Activated CD4-positive, alpha-beta T cell treated with anti-CD3 and anti-CD28 coated beads, Interleukin-2, amount 50 U/mL, for 4 hours (primary cell): ENCODE data around the gene PDLIM5.
"Not testable (repeated sequence)": the region's sequence is repeated elsewhere in the genome, so short reads cannot be mapped to it uniquely, and the experiment has no call there.

Source experiments
- DNase-seq, 2 experiments: peaks; one replicate each; pipeline ENCODE4 v3.0.0-alpha.2; 2020

Gene PDLIM5

DNA sequence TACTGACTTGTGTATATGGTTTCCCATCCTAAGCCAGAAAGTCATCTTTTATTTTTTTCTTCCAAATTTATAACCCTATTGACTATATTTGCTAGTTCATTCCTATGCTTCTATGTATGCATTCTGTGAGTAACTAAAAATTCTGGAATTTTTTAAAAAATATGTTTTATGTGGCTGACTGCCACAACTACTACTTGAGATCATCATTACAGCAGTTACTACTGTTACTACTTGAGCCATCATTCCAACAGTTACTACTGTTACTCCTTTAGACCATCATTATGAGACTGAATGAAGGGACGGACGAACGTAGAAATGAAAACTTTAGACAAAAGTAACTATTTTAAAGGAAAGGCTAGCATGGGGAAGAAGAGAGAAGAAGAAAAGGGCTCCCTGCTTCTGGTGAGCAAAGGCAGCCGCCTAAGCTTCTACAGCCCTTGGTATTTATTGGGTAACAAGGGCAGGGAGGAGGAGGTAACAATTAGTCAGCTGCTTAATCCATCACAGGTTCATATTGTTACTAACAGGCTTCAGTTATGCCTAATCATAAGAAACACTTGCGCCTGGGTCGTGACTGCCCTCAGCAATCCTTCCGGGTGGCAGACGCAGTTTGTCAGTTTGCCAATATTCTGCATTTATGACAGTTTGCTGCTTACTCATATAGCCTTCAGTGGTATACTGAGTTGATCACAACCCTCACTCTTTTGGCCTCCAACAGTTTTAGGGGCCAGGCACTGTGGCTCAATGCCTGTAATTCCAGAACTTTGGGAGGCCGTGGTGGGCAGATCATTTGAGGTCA, 80.4 kb downstream of the PDLIM5 start:
- no peak for DNase-seq

GRCh38 chr4:94533405-94534223, 81.9 kb downstream of the PDLIM5 start:
- no peak for DNase-seq

DNA sequence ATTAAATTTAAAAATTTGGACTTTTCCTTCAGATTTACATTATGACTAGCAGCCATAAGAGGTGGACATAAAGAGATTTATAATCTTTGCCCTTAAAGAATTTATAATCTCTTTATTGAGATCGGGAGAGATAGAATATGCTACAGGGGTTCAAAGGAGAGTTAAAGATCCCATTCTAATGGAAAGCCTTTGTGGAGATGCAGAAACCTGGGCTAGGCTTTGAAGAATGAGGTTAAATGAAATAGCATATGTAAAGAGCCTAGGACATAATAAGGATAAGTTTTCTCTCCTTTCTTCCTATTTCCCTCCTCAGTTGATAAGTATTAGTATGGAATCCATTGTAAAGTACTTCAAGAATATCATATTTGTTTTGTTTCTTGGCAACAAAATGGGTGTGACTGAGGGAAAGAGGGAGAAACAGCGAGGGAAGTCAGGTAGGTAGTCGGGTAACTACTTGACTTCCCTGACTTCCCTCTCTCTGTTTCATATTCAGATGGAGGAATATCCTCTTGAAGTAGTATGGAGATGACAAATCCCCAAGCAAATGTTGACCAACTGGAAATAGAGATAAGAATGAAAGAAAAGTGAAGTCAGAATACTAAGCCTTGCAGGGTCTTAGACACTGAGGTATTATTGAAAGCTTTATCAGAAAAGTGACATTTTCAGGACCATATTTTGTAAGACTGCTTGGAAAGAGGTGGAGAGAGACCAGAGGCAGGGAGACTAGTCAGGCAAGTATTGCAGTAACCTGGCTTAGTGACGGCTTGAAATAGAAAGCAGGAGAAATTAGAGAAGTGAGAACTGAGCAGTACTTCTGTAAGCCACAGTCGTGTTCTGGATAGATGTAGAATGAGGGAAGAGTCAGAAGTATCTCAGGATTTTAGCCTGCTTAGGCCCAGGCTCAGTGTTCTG, 82.9 kb downstream of the PDLIM5 start:
- DNase-seq = no peak

DNA sequence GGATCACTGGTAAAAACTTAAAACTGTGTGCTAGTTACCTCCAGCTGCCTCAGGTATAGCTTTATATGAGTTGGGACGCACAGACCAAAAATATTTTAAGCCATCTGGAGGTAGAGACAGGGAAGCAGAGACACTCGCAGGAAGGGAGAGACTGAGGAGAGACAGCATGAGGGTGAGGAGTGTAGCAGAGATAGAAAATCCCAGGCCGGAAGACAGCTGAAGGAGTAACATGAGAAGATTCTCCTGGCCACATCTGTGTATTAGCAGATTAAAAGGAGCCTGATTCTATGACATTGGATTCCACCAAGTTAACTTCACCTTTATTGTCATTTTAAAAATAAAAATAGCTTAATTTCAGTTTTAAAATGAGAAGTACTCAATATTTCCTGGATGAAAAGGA, 84.3 kb downstream of the PDLIM5 start:
- no peak for DNase-seq

- no peak for DNase-seq
These were observed 85.1 kb downstream of the PDLIM5 start for GRCh38 chr4:94536649-94537469.

GRCh38 chr4:94537921-94538628, 86.3 kb downstream of the PDLIM5 start:
- no peak for DNase-seq

- no peak for DNase-seq
These were observed 88.7 kb downstream of the PDLIM5 start for GRCh38 chr4:94540476-94540875.

- no peak for DNase-seq
These were observed 93.1 kb downstream of the PDLIM5 start for GRCh38 chr4:94544811-94545210.

GRCh38 chr4:94545296-94545695, 93.6 kb downstream of the PDLIM5 start:
- no peak for DNase-seq

DNA sequence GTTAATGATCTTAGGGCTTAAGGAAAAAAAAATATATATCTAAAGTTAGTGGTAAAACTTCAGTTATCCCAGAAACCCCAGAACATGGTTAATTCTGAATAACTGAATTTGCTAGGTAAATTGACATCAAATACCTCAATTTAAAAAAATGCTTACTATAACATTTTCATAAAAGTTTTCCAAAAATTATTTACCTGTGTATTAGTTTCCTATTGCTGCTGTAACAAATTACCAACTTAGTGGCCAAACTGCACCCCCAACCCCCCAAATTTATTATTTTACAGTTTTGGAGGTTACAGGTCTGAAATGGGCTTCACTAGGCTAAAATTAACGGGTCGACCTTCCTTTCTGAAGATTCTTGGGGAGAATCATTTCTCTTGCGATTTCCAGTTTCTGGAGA, 95.2 kb downstream of the PDLIM5 start:
- DNase-seq = no peak

DNA sequence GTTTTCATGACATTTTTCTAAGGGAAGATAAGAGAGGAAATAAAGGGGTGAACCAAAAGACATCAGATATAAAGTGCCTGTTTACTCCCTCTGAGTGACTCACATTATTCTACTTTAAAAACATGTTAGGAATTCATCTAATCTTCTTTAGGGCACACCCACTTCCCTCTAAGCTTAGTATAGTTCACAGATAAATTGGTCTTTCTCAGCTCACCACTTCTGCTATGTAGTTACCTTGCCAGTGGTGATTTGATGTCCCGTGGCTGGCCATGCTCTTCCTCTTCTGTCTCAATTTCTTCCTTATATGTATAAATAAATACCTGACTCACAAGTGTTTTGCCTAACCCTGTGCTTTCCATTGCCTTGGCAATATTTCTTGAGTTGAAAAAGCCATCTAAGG, 96.8 kb downstream of the PDLIM5 start:
- no peak for DNase-seq

DNA sequence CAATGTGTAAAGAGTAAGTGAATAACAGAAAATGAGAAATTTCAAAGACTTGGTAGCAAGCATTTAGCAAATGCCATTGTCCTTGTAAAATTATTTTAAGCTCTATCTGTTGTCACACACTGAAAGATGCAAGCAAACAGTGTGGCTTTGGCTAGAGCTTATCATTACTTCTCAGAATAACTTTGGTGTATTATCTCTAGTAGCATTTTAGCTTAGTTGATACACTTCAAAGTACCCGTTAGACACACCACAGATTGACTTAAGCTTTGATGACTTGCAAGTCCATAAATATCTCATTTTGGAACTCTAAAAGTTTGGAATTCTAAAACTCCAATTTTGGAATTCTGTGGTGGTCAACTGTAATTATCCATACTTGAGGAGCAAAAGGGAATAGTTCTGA, 98.6 kb downstream of the PDLIM5 start:
- DNase-seq = no peak

- DNase-seq = no peak
These were observed 99.1 kb downstream of the PDLIM5 start for GRCh38 chr4:94550851-94551250.

- no peak for DNase-seq
These were observed 100.2 kb downstream of the PDLIM5 start for GRCh38 chr4:94551643-94552564.

GRCh38 chr4:94556047-94556446, 104.3 kb downstream of the PDLIM5 start:
- not testable (repeated sequence) for DNase-seq

DNA sequence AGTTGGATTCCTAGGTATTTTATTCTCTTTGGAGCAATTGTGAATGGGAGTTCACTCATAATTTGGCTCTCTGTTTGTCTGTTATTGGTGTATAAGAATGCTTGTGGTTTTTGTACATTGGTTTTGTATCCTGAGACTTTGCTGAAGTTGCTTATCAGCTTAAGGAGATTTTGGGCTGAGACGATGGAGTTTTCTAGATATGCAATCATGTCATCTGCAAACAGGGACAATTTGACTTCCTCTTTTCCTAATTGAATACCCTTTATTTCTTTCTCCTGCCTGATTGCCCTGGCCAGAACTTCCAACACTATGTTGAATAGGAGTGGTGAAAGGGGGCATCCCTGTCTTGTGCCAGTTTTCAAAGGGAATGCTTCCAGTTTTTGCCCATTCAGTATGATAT, 105.9 kb downstream of the PDLIM5 start:
- not testable (repeated sequence) for DNase-seq

- no peak for DNase-seq
These were observed 106.7 kb downstream of the PDLIM5 start for GRCh38 chr4:94558392-94558904.

DNA sequence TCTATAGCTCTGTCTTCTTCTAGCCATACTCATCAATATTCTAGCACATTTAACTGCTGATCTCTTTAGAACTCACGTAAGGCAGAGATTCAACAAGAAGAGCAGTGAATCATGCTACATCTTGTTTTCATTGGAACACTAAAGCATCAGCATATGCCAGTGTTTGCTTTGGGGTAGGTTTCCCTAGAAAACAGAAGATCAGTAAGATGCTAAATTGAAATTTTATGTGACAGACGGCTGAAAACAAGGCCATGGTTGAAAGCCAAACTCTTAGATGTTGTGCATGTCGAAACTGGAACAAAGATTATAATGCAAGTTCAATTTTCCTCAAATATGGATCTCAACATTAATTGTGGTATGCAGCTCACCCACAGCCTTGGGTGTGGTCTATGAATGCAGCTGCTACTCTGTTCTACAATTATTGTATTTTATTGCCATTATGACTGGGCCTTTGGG, 107.6 kb downstream of the PDLIM5 start:
- no peak for DNase-seq

GRCh38 chr4:94561249-94562024, 109.7 kb downstream of the PDLIM5 start:
- DNase-seq = no peak
